ENCODE data around the gene NDUFS8.

NDUFS8 gene

DNA sequence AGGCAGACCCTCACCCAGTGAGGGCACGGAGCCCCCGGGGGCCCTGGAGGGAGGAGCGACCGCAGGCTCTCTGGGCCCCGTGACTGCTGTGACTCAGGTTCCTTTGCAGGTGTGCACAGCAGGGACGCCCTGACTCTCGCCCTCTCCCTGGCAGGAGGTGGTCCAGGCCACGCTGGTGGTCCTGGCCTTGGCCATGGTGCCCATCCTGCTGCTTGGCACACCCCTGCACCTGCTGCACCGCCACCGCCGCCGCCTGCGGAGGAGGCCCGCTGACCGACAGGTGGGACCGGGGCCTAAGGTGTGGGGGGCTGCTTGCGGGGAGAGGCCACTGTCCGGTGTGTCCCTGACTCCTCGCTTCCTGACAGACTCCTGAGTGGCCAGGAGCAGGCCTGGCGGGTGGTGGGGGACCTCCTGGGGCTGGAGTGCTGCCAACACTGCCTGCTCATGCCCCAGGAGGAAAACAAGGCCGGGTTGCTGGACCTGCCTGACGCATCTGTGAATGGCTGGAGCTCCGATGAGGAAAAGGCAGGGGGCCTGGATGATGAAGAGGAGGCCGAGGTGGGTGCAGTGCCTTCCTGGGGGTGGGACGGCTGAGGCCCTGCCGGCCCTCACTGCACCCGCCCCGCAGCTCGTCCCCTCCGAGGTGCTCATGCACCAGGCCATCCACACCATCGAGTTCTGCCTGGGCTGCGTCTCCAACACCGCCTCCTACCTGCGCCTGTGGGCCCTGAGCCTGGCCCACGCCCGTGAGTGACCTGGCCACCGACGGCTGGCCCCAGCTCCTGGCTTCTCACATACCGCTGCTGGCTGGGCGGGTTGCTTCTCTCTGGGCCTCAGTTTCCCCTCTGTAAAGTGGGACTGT, 19.3 kb downstream of the NDUFS8 start:
- DNase-seq (ENCODE audit: low read depth), result no peak

DNA sequence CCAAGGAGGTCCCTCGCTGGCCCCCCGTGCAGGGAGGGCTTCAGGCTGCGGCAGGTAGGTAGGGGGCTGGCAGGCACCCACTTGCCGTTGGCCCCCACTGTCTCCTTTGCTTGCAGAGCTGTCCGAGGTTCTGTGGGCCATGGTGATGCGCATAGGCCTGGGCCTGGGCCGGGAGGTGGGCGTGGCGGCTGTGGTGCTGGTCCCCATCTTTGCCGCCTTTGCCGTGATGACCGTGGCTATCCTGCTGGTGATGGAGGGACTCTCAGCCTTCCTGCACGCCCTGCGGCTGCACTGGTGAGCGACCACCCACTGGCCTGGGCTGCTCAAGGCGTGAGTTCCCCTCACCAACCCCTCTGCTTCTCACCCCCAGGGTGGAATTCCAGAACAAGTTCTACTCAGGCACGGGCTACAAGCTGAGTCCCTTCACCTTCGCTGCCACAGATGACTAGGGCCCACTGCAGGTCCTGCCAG, 19.9 kb downstream of the NDUFS8 start:
- DNase-seq (ENCODE audit: low read depth), result no peak

- no peak for DNase-seq (ENCODE audit: low read depth)
Measured at GRCh38 chr11:68051191-68052136, 21.0 kb downstream of the NDUFS8 start.

GRCh38 chr11:68052137-68052873, 21.8 kb downstream of the NDUFS8 start:
- DNase-seq (ENCODE audit: low read depth), result no peak

DNA sequence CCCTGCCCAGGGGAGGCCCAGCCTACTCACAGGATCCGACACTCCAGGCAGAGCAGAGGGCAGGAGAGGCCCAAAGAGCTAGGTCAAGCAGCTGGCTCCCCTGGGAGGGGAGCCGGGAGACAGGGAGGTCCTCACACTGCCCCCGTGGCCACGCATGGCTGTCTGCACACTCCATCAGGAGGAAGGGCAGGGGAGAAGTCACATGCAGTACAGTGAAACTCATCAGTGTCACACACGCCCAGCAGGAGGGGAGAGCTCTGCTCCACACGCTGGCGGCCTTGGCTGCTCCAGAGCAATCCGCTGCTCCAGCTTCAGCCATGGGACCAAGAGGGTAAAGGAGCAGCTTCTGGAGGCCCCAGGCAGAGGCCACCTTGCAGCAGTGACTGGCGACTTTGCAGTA, 22.6 kb downstream of the NDUFS8 start:
- no peak for DNase-seq (ENCODE audit: low read depth)

DNA sequence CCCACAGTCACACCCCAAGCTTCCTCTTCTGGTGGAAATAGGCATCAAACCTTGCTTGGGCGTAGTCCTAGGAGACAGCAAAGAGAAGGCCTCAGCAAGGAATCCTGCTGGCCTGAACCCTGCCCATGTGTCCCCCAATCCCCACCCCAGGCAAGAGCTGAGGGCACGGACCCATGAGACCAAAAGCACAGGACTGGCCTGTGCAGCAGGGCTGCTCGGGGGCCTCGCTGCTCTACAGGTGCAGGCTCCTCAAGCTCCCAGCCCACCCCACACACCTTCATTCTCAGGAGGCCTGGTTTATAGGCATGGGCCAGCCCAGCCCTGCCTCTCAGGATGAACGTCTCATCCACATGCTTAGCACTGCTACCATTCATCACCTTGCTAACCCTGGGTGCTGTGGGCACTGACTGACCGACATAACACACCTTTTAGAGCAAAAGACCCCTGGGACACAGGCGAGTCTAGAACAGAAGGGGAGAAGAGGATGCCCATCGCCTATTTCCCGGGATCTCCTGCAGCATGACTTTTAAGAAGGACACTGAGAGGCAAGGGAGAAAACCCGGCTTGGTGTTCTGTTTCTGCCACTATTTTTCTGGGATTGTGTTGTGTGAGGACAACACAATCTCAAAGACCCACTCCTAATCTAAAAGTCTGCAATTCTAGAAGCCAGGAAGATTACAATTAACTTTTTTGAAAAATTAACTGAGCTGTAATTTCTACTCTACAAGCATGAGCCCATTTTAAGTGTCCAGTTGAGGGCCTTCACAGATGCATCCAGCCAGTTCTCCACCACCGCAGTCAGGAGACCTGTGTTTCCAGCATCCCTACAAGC, 23.7 kb downstream of the NDUFS8 start:
- DNase-seq (ENCODE audit: low read depth), result no peak

- DNase-seq (ENCODE audit: low read depth), result no peak
Measured at GRCh38 chr11:68056317-68057285, 26.1 kb downstream of the NDUFS8 start.

DNA sequence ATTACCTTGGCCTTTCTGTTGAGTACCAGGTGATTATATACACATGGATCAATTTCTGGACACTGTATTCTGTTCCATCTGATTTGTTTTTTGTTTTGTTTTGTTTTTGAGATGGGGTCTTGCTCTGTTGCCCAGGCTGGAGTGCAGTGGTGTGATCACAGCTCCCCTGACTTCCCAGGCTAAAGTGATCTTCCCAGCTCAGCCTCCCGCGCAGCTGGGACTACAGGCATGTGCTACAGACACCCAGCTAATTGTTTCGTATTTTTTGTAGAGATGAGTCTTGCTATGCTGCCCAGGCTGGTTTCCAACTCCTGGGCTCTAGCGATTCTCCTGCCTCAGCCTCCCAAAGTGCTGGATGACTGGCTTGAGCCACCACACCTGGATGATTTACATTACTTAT, 27.3 kb downstream of the NDUFS8 start:
- no peak for DNase-seq (ENCODE audit: low read depth)

DNA sequence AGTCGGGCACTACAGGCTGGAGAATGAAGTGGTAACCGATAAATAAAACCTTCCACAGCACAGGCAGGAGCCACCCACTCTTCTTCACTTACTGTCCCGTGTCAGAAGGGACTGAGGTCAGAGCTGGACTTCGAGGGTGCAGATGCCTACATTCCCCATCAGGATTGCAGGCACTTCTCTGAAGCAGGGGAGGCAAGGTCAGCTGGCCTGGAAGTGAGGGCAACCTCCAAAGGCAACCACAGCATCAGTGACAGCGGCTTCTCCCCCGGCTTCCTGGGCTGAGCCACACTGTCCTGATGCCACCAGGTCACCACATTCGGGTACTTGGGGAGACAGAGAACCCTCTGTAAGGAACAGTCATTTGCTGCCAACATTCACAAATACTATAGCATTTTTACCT, 31.0 kb downstream of the NDUFS8 start:
- DNase-seq (ENCODE audit: low read depth), result no peak

- no peak for DNase-seq (ENCODE audit: low read depth)
Measured at GRCh38 chr11:68064926-68065325, 34.4 kb downstream of the NDUFS8 start.

DNA sequence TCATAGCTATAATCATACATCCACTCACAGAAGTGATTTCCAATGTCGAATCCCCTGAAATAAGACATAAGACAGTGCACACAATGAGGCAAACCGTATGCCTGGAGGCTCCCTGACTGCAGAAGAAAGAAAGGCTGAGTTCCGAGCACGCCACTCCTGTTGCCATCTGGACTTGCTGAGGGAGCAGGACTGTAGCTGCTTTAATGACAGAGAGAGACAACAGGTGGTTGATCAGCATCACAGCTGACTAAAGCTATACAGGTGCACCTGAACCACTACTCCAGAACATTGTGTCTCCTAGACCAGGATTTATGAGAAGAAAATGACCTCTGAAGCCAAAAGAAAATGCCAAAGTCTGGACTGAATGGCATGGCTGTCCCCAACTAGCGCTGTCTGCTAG, 35.4 kb downstream of the NDUFS8 start:
- DNase-seq (ENCODE audit: low read depth), result no peak

DNA sequence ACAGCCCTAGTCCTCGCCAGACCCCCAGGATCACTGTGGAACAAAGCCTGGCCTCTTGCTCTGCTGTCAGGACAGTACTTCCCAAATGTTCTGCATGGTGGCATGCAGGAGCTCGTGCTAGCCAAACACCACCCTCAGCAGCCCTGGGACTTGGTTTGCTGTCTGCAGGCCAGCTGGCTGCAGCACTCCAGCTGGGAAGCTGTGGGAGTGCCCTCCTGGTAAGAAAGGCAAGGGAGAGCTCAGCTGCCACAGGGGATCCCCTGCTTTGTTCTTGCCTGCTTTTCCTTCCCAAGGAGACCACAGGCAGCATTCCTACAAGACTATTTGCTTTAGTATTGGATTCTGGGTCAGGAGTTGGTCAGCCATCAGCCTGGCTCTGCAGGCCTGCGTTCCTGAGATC, 36.3 kb downstream of the NDUFS8 start:
- no peak for DNase-seq (ENCODE audit: low read depth)

DNA sequence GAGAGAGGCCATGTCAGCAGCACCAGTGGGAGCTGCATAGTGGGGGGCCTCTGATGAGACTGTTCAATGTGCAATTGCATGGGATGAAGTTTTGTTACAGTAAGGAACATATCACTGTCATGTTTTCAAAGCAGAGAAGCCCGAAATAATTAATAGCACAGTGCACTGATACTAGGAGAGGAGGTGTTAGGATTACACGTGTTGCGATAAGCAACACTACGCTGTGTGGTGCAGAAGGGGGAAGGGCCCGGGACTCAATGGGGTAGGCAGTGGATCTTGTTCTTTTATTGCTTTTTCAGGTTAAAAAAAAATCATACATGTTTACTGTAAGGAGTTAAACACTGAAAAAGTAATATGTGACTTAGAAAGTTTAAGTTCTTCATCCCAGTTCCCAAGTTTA, 37.5 kb downstream of the NDUFS8 start:
- DNase-seq (ENCODE audit: low read depth), result no peak

DNA sequence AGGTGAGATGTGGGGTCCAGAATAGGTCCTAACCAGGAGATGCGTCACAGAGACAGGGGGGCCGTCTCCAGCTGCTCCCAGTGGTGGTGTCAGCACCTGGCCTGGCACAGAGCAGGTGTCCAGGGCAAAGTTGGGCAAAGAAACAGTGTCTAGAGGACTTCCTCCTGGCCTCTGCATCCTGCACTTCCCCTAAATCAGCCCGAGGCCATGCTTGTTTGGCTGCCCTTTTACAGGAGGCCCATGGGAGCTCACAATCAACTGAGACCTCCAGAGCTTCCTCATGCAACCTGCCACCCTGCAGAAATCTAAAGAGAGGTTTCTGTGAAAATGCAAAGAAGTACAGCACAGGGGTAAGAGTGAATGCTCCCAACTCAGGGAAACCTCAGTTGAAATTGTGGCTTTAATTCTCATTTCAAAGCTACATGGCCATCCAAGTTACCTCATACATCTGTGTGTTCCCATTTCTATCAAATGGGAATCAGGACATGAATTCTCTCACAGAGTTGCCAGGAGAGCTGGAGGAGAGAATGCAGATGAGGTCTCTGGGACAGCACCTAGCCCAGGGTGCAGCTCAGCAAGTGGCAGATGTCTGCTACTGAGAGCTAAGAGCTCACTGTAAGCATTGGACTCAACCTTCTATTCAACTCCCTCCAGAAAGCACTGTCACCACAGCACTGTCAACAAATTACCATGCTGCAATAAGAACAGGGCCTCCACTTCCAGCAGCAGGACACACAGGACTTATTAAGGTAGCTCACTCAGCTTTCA, 41.0 kb downstream of the NDUFS8 start:
- no peak for DNase-seq (ENCODE audit: low read depth)

GRCh38 chr11:68074584-68075352, 44.3 kb downstream of the NDUFS8 start:
- no peak for DNase-seq (ENCODE audit: low read depth)

GRCh38 chr11:68076371-68077042, 46.0 kb downstream of the NDUFS8 start:
- DNase-seq (ENCODE audit: low read depth), result no peak

DNA sequence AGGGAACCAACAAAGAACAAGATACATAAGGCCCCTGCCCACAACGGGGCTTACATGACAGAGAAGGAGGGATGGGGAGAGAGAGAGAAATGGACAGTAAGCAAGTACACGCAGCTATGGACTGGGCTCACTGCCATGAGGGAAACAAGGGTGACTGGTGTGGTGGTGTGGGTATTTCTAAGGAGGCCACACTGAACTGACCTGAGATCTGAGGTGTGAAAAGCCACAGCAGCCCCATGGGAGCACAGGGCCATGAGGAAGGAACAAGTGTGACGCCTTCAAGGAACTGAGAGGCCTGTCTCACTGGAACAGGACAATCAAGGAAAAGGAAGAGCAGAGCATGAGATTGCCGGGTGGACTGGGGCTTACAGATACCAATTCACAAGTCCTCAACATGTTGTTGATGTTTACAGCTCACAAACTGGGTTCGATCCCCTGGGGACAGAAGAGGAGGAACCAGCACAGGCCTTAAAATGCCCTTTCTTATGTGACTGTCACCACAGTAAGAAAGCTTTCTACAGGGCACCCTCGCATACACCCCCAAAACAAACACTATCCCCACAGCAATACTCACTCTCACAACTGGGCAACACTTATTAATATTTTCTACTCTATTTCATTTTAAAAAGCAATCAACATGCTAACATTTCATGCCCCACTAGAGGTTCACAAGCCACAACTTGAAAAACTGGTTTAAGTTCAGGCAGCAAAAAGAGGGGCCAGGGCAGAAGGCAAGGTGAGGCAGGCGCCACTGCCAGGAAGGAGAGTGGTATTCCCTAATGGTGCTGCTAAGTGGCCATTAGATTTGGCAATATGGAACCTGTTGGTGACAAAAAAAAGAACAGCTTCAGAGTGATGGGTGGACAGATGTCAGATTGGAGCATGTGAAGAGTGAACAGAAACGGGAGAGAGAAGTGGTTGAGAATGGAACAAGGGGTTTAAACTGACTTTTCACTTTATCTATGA, 47.4 kb downstream of the NDUFS8 start:
- DNase-seq (ENCODE audit: low read depth), result no peak
